Fibroblast of lung (primary cell): Measurements from ENCODE around the gene TMEM52B. TPM values are rescaled to one million over a fixed set of nuclear protein-coding genes. Genes with fewer than 3 reads are reported as not detected.

Experiments used
- DNase-seq, 2 donors: peaks; one replicate each; pipeline versions ENCODE4 v3.0.0 to v3.0.0-alpha.2; 2010; ENCODE audit warnings: low read depth in 2 of 2
- H2AFZ ChIP-seq: 2 replicates; pipeline ENCODE4 v1.5.1; 2012; ENCODE audit warnings: low read length, control low read depth, inconsistent platforms
- H3K27ac ChIP-seq: 2 replicates; pipeline ENCODE4 v1.5.1; 2011; ENCODE audit warnings: low read length, control low read depth; ENCODE audit not compliant: insufficient read depth
- H3K27me3 ChIP-seq: 2 replicates; pipeline ENCODE4 v1.5.1; 2011; ENCODE audit warnings: mild to moderate bottlenecking, low read length; ENCODE audit not compliant: control insufficient read depth, insufficient read depth
- H3K36me3 ChIP-seq: 2 replicates; pipeline ENCODE4 v1.5.1; 2011; ENCODE audit warnings: low read length; ENCODE audit not compliant: control insufficient read depth, insufficient read depth
- H3K4me1 ChIP-seq: 2 replicates; pipeline ENCODE4 v1.5.1; 2011; ENCODE audit warnings: low read length; ENCODE audit not compliant: control insufficient read depth, insufficient read depth; ENCODE audit errors: extremely low read depth
- H3K4me2 ChIP-seq: 2 replicates; pipeline ENCODE4 v1.5.1; 2011; ENCODE audit warnings: low read length, control low read depth; ENCODE audit not compliant: insufficient read depth; ENCODE audit errors: extremely low read depth
- H3K4me3 ChIP-seq, 4 experiments: fragments of 200-600 bp in 1 of 4; sonication (generic) in 1 of 4; replicated peaks in 1 of 4; 2 replicates each; pipeline ENCODE4 v1.5.1; 2011 to 2016; ENCODE audit warnings: low read length in 4 of 4, low read depth in 3 of 4, mild to moderate bottlenecking in 3 of 4, control low read depth in 2 of 4, inconsistent platforms in 1 of 4, mixed read lengths in 1 of 4; ENCODE audit not compliant: insufficient read depth in 1 of 4; ENCODE audit errors: control extremely low read depth in 1 of 4
- H3K79me2 ChIP-seq: 2 replicates; pipeline ENCODE4 v1.5.1; 2012; ENCODE audit warnings: mild to moderate bottlenecking, low read length, inconsistent platforms; ENCODE audit not compliant: control insufficient read depth, insufficient read depth
- H3K9ac ChIP-seq: 2 replicates; pipeline ENCODE4 v1.5.1; 2011; ENCODE audit warnings: mild to moderate bottlenecking, low read length, control low read depth; ENCODE audit not compliant: insufficient read depth
- H3K9me3 ChIP-seq: 2 replicates; pipeline ENCODE4 v1.5.1; 2012; ENCODE audit warnings: low read depth, low read length; ENCODE audit not compliant: control insufficient read depth, insufficient read depth
- H4K20me1 ChIP-seq: 2 replicates; pipeline ENCODE4 v1.5.1; 2011; ENCODE audit warnings: low read length; ENCODE audit not compliant: control insufficient read depth, insufficient read depth; ENCODE audit errors: extremely low read depth
- CTCF ChIP-seq, 2 donors: IDR thresholded peaks in 1 of 2; conservative IDR thresholded peaks in 1 of 2; 1 replicate in 1 of 2; 2 replicates in 1 of 2; pipeline ENCODE4 v1.5.1; 2011 to 2012; ENCODE audit warnings: low read length in 2 of 2, control low read depth in 1 of 2, inconsistent platforms in 1 of 2, low read depth in 1 of 2, mild to moderate bottlenecking in 1 of 2
- EZH2 ChIP-seq: IDR thresholded peaks from 2 replicates; pipeline ENCODE4 v1.5.1; 2012; ENCODE audit warnings: low read length, control low read depth, mild to moderate bottlenecking; ENCODE audit errors: missing control alignments
- polyA minus RNA-seq: library from RNA; depleted of rRNA, polyadenylated mRNA; stranded (reverse); fragments of >200 nt; gene quantifications from 2 replicates; pipeline ENCODE4 v1.2.3, GENCODE V29; 2011; ENCODE audit warnings: low replicate concordance
- polyA plus RNA-seq, 2 donors: library from polyadenylated mRNA; depleted of rRNA in 1 of 2; stranded (reverse) in 1 of 2; unstranded in 1 of 2; fragments of >200 nt; gene quantifications; 2 replicates each; pipeline ENCODE4 v1.2.1, GENCODE V29; 2011 to 2012; ENCODE audit warnings: missing spikeins in 1 of 2
- total RNA-seq: library from RNA; depleted of rRNA; stranded (reverse); fragments of >200 nt; gene quantifications from 2 replicates; pipeline ENCODE4 v1.2.1, GENCODE V29; 2014

TMEM52B gene
- total RNA-seq, result under 0.01 and 0.50 TPM in 2 replicates
- 0.53 and 5.7 TPM in 2 replicates for polyA plus RNA-seq
- polyA plus RNA-seq (2012), result 0.61 and 4.1 TPM in 2 replicates
- 32.8 TPM in 1 of 2 replicates, not detected in the other for polyA minus RNA-seq

DNA sequence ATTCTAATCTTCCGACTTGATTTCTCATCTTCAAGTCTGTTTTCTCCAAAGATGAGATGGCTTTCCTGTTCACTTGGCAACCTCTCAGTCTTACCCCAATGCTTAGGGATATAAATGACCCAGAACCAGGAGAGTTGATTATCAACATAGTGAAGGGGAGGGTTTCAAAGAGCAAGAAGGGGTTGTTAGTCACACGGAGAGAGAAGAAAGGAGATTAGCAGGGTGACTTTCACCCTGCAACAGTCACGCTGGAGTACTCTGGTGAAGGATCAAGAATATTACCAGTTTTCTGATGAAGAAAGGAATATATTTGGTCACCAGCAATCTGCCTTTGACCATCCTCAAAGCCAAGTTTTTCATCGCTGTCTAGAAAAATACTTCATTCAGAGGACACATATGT lies at the start of gene TMEM52B:
Gene TMEM52B, plus strand, starts transcription at position 212 of the 400 bp plus-strand sequence. CDS start 543 bp downstream, outside the sequence.
- Histone ChIP-seq H3K4me1 (peaks cover 19% of the 10 kb centered on the region), H3K4me3 (no peak within 1 kb of the TSS), H3K27me3 (no peaks in the 10 kb centered on the region), H3K36me3 (no peaks in the 10 kb centered on the region), H3K9me3 (no peaks in the 10 kb centered on the region), H2AFZ (no peak within 1 kb of the TSS), H3K9ac (no peak within 1 kb of the TSS), H3K4me2 (peak within 1 kb of the TSS; percentile 9), H3K27ac (no peak within 1 kb of the TSS), H4K20me1 (no peaks in the 10 kb centered on the region), H3K79me2 (no peaks in the 10 kb centered on the region)
- DNase-seq, result no peak
- TF ChIP-seq EZH2 (no peak), CTCF (conservative IDR thresholded peaks at IDR 0.05 in 1 of 2, IDR thresholded peaks at IDR 0.05 in 1 of 2; ENCODE audit: low read depth in 1 of 2, low read length in 2 of 2) (no peak)

DNA sequence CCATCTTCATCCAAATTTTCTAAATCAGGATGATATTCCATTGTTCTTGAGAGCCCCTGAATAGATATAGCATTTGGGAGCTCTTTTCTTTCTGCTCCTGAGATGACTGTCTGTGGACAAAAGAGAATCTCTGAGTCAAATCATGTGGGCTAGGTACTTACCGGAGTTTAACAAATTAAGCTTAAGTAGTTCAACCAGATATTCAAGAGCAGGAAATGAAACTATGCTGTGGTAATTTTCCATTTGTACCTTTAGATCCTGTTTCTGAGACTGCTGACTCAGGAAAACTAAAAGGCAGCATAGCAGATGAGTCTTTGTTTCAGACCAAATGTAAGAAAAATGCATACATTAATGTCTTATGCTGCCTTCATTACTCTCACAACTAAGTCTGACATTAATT lies 48.8 kb upstream of the TMEM52B start, which contains the start of gene CLEC7A:
Gene CLEC7A, minus strand, starts transcription at position 158 of the 400 bp plus-strand sequence. Its CDS starts 117 bp downstream, at position 41.
- no peak within 1 kb of the TSS for H3K4me3 ChIP-seq
- H3K9ac ChIP-seq, result no peak within 1 kb of the TSS
- no peaks in the 10 kb centered on the region for H4K20me1 ChIP-seq
- no peaks in the 10 kb centered on the region for H3K27me3 ChIP-seq
- H3K36me3 ChIP-seq, result no peaks in the 10 kb centered on the region
- H3K4me1 ChIP-seq, result no peaks in the 10 kb centered on the region
- no peak within 1 kb of the TSS for H3K4me2 ChIP-seq
- no peaks in the 10 kb centered on the region for H3K9me3 ChIP-seq
- H3K79me2 ChIP-seq, result no peaks in the 10 kb centered on the region
- TF ChIP-seq CTCF (conservative IDR thresholded peaks at IDR 0.05 in 1 of 2, IDR thresholded peaks at IDR 0.05 in 1 of 2; ENCODE audit: low read depth in 1 of 2, low read length in 2 of 2) (no peak), EZH2 (no peak)
- no peak within 1 kb of the TSS for H2AFZ ChIP-seq
- no peak within 1 kb of the TSS for H3K27ac ChIP-seq
- no peak for DNase-seq

DNA sequence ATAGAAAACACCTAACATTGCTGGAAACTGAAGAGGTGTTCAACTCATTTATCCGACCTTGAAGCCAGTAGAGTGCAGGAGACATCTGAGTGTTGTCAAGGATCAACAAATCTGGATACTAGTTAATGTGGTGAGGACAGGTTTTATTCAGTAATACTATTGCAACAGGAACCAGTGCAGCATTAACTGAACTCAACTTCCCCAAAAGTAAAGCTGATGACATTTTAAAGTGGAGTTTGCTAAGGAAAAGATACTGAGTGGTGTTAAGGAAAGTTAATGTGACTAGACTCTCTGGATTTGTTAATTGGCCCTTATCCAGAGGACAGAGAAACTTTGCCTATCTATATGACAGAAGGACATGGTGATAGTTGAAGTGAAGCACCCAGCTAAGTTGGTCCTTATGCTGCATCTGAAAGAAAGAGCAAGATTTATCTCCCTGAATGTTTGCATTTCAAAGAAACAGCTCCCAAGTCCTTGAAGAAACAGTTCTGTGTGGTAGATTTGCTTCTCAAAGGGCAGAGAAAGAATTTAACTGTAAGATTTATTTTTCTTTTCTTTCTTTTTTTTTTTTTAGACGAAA lies 47.6 kb upstream of the TMEM52B start:
- Histone ChIP-seq H3K9me3 (no peaks in the 10 kb centered on the region), H3K4me2 (no peak overlapping the region), H4K20me1 (no peaks in the 10 kb centered on the region), H3K9ac (no peak overlapping the region), H3K27ac (no peak overlapping the region), H3K27me3 (no peaks in the 10 kb centered on the region), H3K4me3 (no peak overlapping the region), H3K4me1 (no peaks in the 10 kb centered on the region), H2AFZ (no peak overlapping the region), H3K36me3 (no peaks in the 10 kb centered on the region), H3K79me2 (no peaks in the 10 kb centered on the region)
- no peak for DNase-seq
- TF ChIP-seq EZH2 (no peak), CTCF (conservative IDR thresholded peaks at IDR 0.05 in 1 of 2, IDR thresholded peaks at IDR 0.05 in 1 of 2; ENCODE audit: low read depth in 1 of 2, low read length in 2 of 2) (no peak)
